ENCODE results near the gene MTFP1.
A peak's percentile ranks its signal among the peaks of the same experiment; 100 is the strongest.
"Not testable (repeated sequence)": the region's sequence is repeated elsewhere in the genome, so short reads cannot be mapped to it uniquely, and the experiment has no call there.

The MTFP1 gene

DNA sequence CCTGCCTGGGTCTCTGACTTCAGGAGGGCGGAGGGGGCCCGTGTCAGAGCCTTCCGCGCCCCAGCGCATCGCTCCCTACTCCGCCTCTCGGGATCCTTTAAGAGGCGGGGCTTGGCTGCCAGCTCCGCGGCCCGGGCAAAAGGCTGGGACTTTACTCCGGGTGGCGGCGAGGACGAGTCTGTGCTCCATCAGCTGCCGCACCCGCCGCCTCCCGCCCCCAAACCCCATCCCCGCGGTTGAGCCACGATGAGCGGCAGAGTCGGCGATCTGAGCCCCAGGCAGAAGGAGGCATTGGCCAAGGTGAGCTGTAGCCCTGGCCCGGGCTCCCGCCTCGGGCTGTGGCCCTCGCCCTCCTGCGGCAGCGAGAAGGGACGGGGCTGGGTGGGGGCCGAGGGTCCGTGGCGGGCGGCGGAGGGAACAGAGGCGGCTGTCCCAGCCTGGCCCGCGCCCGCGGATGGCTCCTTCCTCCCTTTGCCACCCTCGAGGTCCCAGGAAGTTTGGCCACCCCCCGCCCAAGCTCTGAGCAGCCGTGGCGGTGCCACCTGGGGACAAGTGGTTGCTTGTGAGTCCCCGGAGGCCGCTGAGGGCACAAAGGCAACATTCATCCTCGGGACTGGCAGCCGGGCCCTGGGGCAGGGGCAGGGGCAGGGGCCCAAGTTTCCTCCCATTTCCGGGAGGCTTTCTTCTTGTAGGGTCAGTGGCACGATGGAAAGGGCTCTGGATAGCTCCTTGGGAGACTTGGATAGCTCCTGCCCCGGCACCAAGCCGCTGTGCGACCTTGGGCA lies 28.5 kb upstream of the MTFP1 start, which contains the start of gene SEC14L2:
Gene SEC14L2, plus strand, starts transcription at position 148 of the 785 bp plus-strand sequence. Its CDS starts 99 bp downstream, at position 247.
- TF ChIP-seq, protein P1, sequence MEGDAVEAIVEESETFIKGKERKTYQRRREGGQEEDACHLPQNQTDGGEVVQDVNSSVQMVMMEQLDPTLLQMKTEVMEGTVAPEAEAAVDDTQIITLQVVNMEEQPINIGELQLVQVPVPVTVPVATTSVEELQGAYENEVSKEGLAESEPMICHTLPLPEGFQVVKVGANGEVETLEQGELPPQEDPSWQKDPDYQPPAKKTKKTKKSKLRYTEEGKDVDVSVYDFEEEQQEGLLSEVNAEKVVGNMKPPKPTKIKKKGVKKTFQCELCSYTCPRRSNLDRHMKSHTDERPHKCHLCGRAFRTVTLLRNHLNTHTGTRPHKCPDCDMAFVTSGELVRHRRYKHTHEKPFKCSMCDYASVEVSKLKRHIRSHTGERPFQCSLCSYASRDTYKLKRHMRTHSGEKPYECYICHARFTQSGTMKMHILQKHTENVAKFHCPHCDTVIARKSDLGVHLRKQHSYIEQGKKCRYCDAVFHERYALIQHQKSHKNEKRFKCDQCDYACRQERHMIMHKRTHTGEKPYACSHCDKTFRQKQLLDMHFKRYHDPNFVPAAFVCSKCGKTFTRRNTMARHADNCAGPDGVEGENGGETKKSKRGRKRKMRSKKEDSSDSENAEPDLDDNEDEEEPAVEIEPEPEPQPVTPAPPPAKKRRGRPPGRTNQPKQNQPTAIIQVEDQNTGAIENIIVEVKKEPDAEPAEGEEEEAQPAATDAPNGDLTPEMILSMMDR (IDR thresholded peaks at IDR 0.05; ENCODE audit: control insufficient read depth, insufficient read depth, low read depth, low read length, missing control alignments) = no peak
- DNase-seq (ENCODE audit: low read depth) = no peak
- peak within 1 kb of the TSS; percentile 84 for H3K4me3 ChIP-seq (ENCODE audit: control insufficient read depth, low read depth, low read length)

DNA sequence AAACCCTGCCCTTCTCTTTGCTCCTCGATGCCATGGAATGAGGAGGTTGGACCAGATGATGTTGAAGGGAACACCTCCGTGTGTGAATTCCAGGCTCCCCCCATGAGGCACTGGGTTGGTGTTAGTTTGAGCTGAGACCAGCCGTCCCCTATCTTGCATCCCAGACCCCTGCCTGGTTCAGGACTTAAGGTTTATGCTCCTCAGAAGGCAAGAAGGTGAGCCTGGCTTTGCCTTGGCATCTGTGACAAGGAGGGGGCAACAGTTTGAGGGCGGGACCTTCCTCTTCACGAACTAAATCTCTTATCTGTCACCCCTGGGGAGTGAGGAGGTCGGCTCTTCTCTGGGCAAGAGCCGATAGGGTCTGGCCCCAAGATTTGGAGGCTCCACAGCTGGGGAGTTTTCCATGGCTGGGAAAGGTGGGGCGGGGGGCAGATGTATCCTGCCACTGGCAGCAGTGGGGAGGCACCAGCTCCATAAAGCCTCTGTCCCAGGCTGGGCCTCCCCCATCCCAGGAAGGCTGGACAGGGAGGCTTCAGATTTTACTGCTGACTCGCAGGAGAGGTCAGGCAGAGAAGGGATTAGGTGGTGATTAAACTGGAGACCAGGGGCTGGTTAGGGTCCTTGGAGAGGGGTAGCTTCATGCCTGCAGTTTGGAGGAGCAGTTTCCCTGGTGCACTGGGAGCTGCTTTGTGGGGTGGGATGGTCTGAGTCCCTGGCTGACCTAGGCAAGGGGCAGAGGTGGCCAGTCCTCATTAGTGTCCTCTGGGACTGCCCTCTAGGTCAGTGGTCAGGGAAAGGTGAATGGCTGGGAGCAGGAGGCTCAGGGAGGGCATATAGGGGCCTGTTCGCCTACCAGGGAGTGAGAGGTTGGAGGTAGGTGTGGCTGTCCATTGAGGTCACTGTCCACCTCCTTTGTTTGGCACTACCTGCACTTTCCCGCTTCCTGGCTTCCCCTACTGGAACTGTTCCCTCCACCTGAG lies 27.6 kb upstream of the MTFP1 start:
- DNase-seq (ENCODE audit: low read depth) = no peak
- peak overlapping the region; percentile 84 for H3K4me3 ChIP-seq (ENCODE audit: control insufficient read depth, low read depth, low read length)
- TF ChIP-seq, protein P1 (IDR thresholded peaks at IDR 0.05; ENCODE audit: control insufficient read depth, insufficient read depth, low read depth, low read length, missing control alignments) = no peak

DNA sequence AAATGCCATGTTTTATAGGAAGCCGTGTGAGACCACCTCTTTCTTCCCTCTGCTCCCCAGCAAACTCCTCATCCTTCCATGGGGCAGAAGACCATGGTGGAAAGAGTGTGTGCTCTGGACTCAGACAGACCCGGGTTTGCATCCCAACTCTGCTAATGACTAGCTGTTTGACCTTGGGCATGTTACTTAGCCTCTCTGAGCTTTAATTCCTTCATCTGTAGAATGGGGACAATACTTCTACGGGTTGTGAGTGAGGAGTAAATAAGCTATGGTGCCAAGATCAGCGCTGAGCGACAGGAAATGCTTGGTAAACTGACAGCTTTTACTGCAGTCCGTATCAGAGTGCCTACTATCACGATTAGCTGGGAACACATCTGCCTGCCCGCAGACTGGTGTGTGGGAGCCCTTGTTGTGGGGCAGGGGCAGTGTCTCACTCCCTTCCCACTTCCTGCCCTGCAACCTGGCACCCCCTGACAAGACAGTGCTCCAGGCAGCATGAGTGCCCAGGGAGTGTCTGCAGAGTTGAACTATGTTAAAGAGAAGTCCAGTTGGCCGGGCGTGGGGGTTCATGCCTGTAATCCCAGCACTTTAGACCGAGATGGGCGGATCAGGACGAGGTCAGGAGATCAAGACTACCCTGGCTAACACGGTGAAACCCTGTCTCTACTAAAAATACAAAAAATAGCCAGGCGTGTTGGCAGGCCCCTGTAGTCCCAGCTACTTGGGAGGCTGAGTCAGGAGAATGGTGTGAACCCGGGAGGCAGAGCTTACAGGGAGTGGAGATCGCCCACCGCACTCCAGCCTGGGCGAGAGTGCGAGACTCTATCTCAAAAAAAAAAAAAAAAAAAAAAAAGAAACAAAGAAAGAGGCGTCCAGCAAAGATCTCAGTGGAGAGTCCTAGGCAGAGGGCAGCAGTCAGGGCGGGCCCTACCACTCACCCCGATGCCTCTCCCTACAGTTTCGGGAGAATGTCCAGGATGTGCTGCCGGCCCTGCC lies 26.6 kb upstream of the MTFP1 start:
- H3K4me3 ChIP-seq (ENCODE audit: control insufficient read depth, low read depth, low read length) = peak overlapping the region; percentile 84
- TF ChIP-seq, protein P1 (IDR thresholded peaks at IDR 0.05; ENCODE audit: control insufficient read depth, insufficient read depth, low read depth, low read length, missing control alignments) = no peak
- DNase-seq (ENCODE audit: low read depth) = no peak

DNA sequence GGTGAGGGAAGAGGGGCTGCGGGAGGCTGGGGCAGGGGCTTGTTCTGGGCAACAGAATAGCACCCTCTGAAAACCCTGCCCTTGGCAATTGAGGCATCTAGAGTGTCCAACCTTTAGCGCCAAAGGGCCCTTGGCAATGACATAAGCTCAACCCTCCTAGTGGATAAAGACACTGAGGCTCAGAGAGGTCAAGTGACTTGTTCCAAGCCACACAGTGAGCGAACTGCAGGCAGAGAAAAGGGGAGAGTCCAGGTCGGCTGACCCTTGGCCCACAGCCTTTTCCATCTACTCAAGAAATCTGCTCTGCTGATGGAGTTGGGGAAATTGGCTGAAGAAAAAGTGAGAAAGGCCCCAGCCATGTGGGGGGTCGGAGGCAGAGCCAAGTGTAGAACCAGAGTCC lies 25.9 kb upstream of the MTFP1 start:
- no peak for DNase-seq (ENCODE audit: low read depth)
- TF ChIP-seq, protein P1 (IDR thresholded peaks at IDR 0.05; ENCODE audit: control insufficient read depth, insufficient read depth, low read depth, low read length, missing control alignments) = no peak
- H3K4me3 ChIP-seq (ENCODE audit: control insufficient read depth, low read depth, low read length) = no peak overlapping the region

DNA sequence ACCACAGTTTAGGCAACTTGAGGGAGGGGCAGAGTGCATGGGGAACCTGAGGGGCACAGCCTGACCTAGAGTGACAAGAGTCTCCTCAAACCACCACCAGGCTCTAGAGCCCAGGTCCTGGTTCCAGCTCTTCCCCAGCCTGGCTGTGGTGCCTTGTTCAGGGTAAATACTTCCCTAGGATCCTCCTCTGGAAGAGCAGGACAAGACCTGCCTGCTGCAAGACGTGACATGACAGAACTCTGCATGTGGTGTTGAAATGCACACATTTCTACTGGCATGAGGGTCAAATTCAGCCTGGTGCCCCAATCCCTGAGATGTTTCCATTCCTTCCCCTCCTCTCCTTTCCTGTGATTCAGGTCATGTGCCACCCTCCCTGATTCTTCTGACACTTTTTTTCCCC lies 25.4 kb upstream of the MTFP1 start:
- DNase-seq (ENCODE audit: low read depth) = no peak
- no peak overlapping the region for H3K4me3 ChIP-seq (ENCODE audit: control insufficient read depth, low read depth, low read length)
- TF ChIP-seq, protein P1 (IDR thresholded peaks at IDR 0.05; ENCODE audit: control insufficient read depth, insufficient read depth, low read depth, low read length, missing control alignments) = no peak

DNA sequence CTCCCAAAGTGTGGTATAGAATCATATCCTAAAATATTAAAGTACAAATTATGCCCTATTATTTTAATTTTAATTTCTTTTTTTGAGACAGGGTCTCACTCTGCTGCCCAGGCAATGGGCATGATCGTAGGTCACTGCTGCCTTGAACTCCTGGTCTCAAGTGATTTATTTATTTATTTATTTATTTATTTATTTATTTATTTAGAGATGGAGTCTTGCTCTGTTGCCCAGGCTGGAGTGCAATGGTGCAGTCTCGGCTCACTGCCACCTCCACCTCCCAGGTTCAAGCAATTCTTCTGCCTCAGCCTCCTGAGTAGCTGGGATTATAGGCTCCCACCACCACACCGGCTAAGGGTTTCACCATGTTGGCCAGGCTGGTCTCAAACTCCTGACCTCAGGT lies 24.5 kb upstream of the MTFP1 start:
- H3K4me3 ChIP-seq (ENCODE audit: control insufficient read depth, low read depth, low read length); DNase-seq (ENCODE audit: low read depth): not testable (repeated sequence)
